GM12878 (cell line): Measurements from ENCODE around the gene KRT38. TPM values are rescaled to one million over a fixed set of nuclear protein-coding genes. Genes with fewer than 3 reads are reported as not detected.

Experiments
- ATAC-seq: fragments of 200-7000 bp; cut with Tn5 transposase; 3 replicates; pipeline ENCODE4 v1.9.1; 2020; ENCODE audit warnings: mild to moderate bottlenecking, moderate library complexity
- BruUV-seq: library from RNA; stranded (reverse); fragments of 400-500 nt; replicated peaks from 2 replicates; lab custom pipeline; 2021; lab: Mats Ljungman, UMichigan
- CTCF ChIA-PET: fragments of 300-600 bp; sonication (Branson Sonifier 250); formaldehyde crosslinking; extraction: SDS; loops from one replicate; lab custom pipeline; 2021; ENCODE audit warnings: inconsistent platforms; lab: Yijun Ruan, JAX
- POLR2A ChIA-PET: fragments of 350-600 bp; formaldehyde crosslinking; extraction: SDS; loops from one replicate; lab custom pipeline; 2021; ENCODE audit warnings: inconsistent platforms; lab: Charles Lee
- RAD21 ChIA-PET: fragments of 300-600 bp; sonication (Branson Sonifier 250); formaldehyde crosslinking; loops from one replicate; lab custom pipeline; 2023; ENCODE audit warnings: antibody characterized with exemption; ENCODE audit not compliant: unreplicated experiment; lab: Charles Lee
- SMC1A ChIA-PET: fragments of 300-600 bp; sonication (Branson Sonifier 250); formaldehyde crosslinking; loops from one replicate; lab custom pipeline; 2023; ENCODE audit not compliant: unreplicated experiment, uncharacterized antibody; lab: Charles Lee
- DNase-seq: peaks from one replicate; pipeline ENCODE4 v3.0.0-alpha.2; 2011; ENCODE audit warnings: low read depth, low spot score
- FAIRE-seq: peaks from 3 replicates; lab custom pipeline; 2011; peaks lifted over from hg19 to GRCh38; lab: Jason Lieb, UNC
- H2AFZ ChIP-seq: 2 replicates; pipeline ENCODE4 v1.6.0; 2011; ENCODE audit warnings: low read depth, low read length, control low read depth; ENCODE audit not compliant: control insufficient read depth
- H3K27ac ChIP-seq: 2 replicates; pipeline ENCODE4 v1.5.1; 2011; ENCODE audit warnings: control low read depth; ENCODE audit not compliant: control insufficient read depth, insufficient read depth
- H3K27me3 ChIP-seq, 2 experiments: replicated peaks in 1 of 2; 2 replicates each; pipeline versions ENCODE4 v1.6.0 to v1.6.1; 2011; ENCODE audit warnings: low read length in 1 of 2; ENCODE audit not compliant: control insufficient read depth in 2 of 2, insufficient read depth in 2 of 2
- H3K36me3 ChIP-seq, 2 experiments: 2 replicates each; pipeline ENCODE4 v1.5.1; 2011; ENCODE audit warnings: low read length in 1 of 2; ENCODE audit not compliant: control insufficient read depth in 2 of 2, insufficient read depth in 2 of 2
- H3K4me1 ChIP-seq: 2 replicates; pipeline ENCODE4 v1.6.1; 2011; ENCODE audit warnings: mild to moderate bottlenecking, low read length, moderate library complexity, mixed read lengths; ENCODE audit not compliant: control insufficient read depth, insufficient read depth
- H3K4me2 ChIP-seq: 2 replicates; pipeline ENCODE4 v1.6.0; 2011; ENCODE audit warnings: control low read depth; ENCODE audit not compliant: control insufficient read depth, insufficient read depth
- H3K4me3 ChIP-seq: fragments of 200-600 bp; sonication (generic); 2 replicates; pipeline ENCODE4 v1.5.1; 2016
- H3K79me2 ChIP-seq: 2 replicates; pipeline ENCODE4 v1.6.0; 2011; ENCODE audit warnings: low read length; ENCODE audit not compliant: control insufficient read depth, insufficient read depth
- H3K9ac ChIP-seq: 2 replicates; pipeline ENCODE4 v1.8.0; 2011; ENCODE audit warnings: low read length, control low read depth, mixed read lengths; ENCODE audit not compliant: control insufficient read depth, insufficient read depth
- H3K9me3 ChIP-seq: replicated peaks from 3 replicates; pipeline ENCODE4 v1.5.1; 2011; ENCODE audit warnings: mild to moderate bottlenecking, low read length; ENCODE audit not compliant: control insufficient read depth, insufficient read depth
- H4K20me1 ChIP-seq: 2 replicates; pipeline ENCODE4 v1.6.0; 2011; ENCODE audit not compliant: control insufficient read depth, insufficient read depth
- ATF3 ChIP-seq: IDR thresholded peaks from 2 replicates; pipeline ENCODE4 v1.6.1; 2011; ENCODE audit warnings: low read depth, mild to moderate bottlenecking, low read length, moderate library complexity, borderline replicate concordance; ENCODE audit errors: extremely low read depth
- CHD1 ChIP-seq: IDR thresholded peaks from 2 replicates; pipeline ENCODE4 v1.6.1; 2012; ENCODE audit warnings: low read depth, low read length, improper control_type of control experiment
- CHD2 ChIP-seq: IDR thresholded peaks from 2 replicates; pipeline ENCODE4 v1.6.1; 2011; ENCODE audit warnings: low read depth, low read length, improper control_type of control experiment, borderline replicate concordance
- CREM ChIP-seq: IDR thresholded peaks from 2 replicates; pipeline ENCODE4 v1.6.1; 2014; ENCODE audit warnings: antibody characterized with exemption, low read depth
- DPF2 ChIP-seq: fragments of 450-650 bp; IDR thresholded peaks from 2 replicates; pipeline ENCODE4 v1.6.1; 2017; ENCODE audit warnings: mild to moderate bottlenecking
- ELK1 ChIP-seq: IDR thresholded peaks from 2 replicates; pipeline ENCODE4 v1.6.1; 2012; ENCODE audit warnings: low read depth, low read length, improper control_type of control experiment
- ESRRA ChIP-seq: IDR thresholded peaks from 2 replicates; pipeline ENCODE4 v1.6.1; 2012; ENCODE audit warnings: mild to moderate bottlenecking, low read length, improper control_type of control experiment
- MAX ChIP-seq: IDR thresholded peaks from 2 replicates; pipeline ENCODE4 v1.6.1; 2012; ENCODE audit warnings: low read depth, low read length, improper control_type of control experiment
- NKRF ChIP-seq: fragments of 450-650 bp; conservative IDR thresholded peaks from 2 replicates; pipeline ENCODE4 v1.6.1; 2017; ENCODE audit warnings: mild to moderate bottlenecking, moderate library complexity
- POLR2AphosphoS2 ChIP-seq: IDR thresholded peaks from 2 replicates; pipeline ENCODE4 v1.6.1; 2011; ENCODE audit warnings: low read depth, mild to moderate bottlenecking, low read length, improper control_type of control experiment, moderate library complexity
- POU2F2 ChIP-seq: IDR thresholded peaks from 3 replicates; pipeline ENCODE4 v1.6.1; 2011; ENCODE audit warnings: low read depth, mild to moderate bottlenecking, low read length, borderline replicate concordance
- RUNX3 ChIP-seq: IDR thresholded peaks from 2 replicates; pipeline ENCODE4 v1.6.1; 2012; ENCODE audit warnings: low read length, inconsistent platforms
- SMAD1 ChIP-seq: fragments of 450-650 bp; IDR thresholded peaks from 2 replicates; pipeline ENCODE4 v1.6.1; 2018; ENCODE audit warnings: mild to moderate bottlenecking, low read depth; ENCODE audit not compliant: partially characterized antibody
- SUZ12 ChIP-seq: fragments of 200-600 bp; sonication (generic); IDR thresholded peaks from one replicate; pipeline ENCODE4 v1.6.1; 2018; ENCODE audit warnings: antibody characterized with exemption, mild to moderate bottlenecking; ENCODE audit not compliant: unreplicated experiment
- ZNF207 ChIP-seq: fragments of 450-650 bp; IDR thresholded peaks from 2 replicates; pipeline ENCODE4 v1.6.1; 2014; ENCODE audit warnings: antibody characterized with exemption, mild to moderate bottlenecking, borderline replicate concordance
- WGBS: methylation state at CpG from one replicate; pipeline ENCODE4 v1.1.6; 2016; ENCODE audit warnings: low lambda C conversion rate; ENCODE audit not compliant: insufficient replicate concordance, insufficient coverage; ENCODE audit errors: missing lambda C conversion rate; 5-methylcytosine and 5-hydroxymethylcytosine counted together
- in situ Hi-C: fragments of 300-500 bp; cut with MboI; formaldehyde crosslinking; loops from 9 replicates; pipeline ENCODE4 v1.14.3; 2018; ENCODE audit warnings: mixed read lengths
- intact Hi-C: fragments of 100-400 bp; cut with micrococcal nuclease; formaldehyde crosslinking; loops from one replicate; pipeline ENCODE4 v1.14.2; 2022; ENCODE audit not compliant: unreplicated experiment
- polyA plus RNA-seq, 11 experiments: library from polyadenylated mRNA; depleted of rRNA in 4 of 11; unstranded in 6 of 11; stranded (reverse) in 5 of 11; fragments of >200 nt; fragmentation: Nextera tagmentation in 4 of 11; fragmentation: Illumina TruSeq in 1 of 11; extraction: Ambion mirVana in 4 of 11; extraction: Trizol in 1 of 11; gene quantifications; 1 replicate in 1 of 11; 2 replicates in 10 of 11; pipeline versions ENCODE4 v1.2.1 to v1.2.3, GENCODE V29; 2011 to 2016; ENCODE audit warnings: inconsistent platforms in 2 of 11, missing spikeins in 2 of 11, low read depth in 1 of 11
- total RNA-seq, 4 experiments: library from RNA; depleted of rRNA in 3 of 4; stranded (reverse); fragments of >200 nt in 3 of 4; fragmentation: Illumina TruSeq in 1 of 4; extraction: Trizol in 1 of 4; gene quantifications; 2 replicates each; pipeline versions ENCODE4 v1.2.1 to v1.2.3, GENCODE V29; 2013 to 2021
- TF ChIP-seq, protein P1 (sequence below): fragments of 450-650 bp; IDR thresholded peaks from 2 replicates; pipeline ENCODE4 v1.6.1; 2014; ENCODE audit warnings: mild to moderate bottlenecking
- TF ChIP-seq, protein P2 (sequence below): fragments of 450-650 bp; IDR thresholded peaks from 2 replicates; pipeline ENCODE4 v1.6.1; 2016; ENCODE audit warnings: mild to moderate bottlenecking

Gene KRT38
- total and polyA plus RNA-seq, 10 of the 15 experiments (the other 5 are each of a cell fraction or from before 2014, with no cell fraction given) = not detected

DNA sequence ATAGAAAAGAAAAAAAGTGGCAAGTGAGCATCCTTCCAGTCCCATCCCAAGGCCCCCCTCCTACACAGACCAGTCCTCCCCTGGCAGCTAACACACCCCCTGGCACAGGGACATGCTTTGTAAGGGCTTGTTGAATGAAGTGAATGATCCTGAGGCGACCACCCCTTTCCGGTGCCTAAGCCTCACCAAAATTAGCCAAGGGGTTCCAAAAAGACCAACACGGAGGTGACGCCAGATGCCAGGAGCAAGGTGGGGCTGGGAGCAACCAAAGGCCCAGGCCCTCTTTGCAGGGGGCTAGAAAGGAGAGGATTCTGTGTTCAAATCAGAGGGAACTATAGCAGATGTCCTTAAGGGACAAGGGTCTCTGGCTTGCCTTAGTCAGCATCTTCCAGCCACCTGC lies 34.6 kb upstream of the KRT38 start:
- H3K9ac ChIP-seq = no peak overlapping the region
- H3K27ac ChIP-seq = no peak overlapping the region
- no peaks in the 10 kb centered on the region for H3K36me3 ChIP-seq
- WGBS = 49% methylated on average over 4 of the region's 4 CpGs
- ChIA-PET RAD21 (no interaction called here), POLR2A (no interaction called here), SMC1A (interaction anchor here (0.9 kb wide), 1 partner anchor 17 kb away, joined by 4 read pairs; no protein-coding TSS in a partner anchor), CTCF (no interaction called here)
- no TSS peak for BruUV-seq
- no peak overlapping the region for H3K4me2 ChIP-seq
- no peaks in the 10 kb centered on the region for H3K9me3 ChIP-seq
- intact Hi-C loops = no loop called here
- no peak overlapping the region for H2AFZ ChIP-seq
- 0 out of 4 replicates have a peak, but pooled peaks cover 1 to 3% of the 10 kb centered on the region in 2 experiments for H3K27me3 ChIP-seq
- no peak overlapping the region for H3K4me3 ChIP-seq
- no peaks in the 10 kb centered on the region; the same call in 1 of the 2 replicates for H3K4me1 ChIP-seq
- FAIRE-seq (no peak), ATAC-seq (no peak), DNase-seq (no peak)
- in situ Hi-C loops = no loop called here
- H4K20me1 ChIP-seq = no peaks in the 10 kb centered on the region
- no peaks in the 10 kb centered on the region for H3K79me2 ChIP-seq
- TF ChIP-seq ESRRA (no peak), CREM (no peak), ELK1 (no peak), SUZ12 (no peak), MAX (no peak), CHD2 (no peak), POU2F2 (no peak), RUNX3 (no peak), POLR2AphosphoS2 (no peak), SMAD1 (no peak), CHD1 (no peak), NKRF (no peak), ATF3 (no peak), DPF2 (no peak), ZNF207 (no peak)
- TF ChIP-seq, protein P1, sequence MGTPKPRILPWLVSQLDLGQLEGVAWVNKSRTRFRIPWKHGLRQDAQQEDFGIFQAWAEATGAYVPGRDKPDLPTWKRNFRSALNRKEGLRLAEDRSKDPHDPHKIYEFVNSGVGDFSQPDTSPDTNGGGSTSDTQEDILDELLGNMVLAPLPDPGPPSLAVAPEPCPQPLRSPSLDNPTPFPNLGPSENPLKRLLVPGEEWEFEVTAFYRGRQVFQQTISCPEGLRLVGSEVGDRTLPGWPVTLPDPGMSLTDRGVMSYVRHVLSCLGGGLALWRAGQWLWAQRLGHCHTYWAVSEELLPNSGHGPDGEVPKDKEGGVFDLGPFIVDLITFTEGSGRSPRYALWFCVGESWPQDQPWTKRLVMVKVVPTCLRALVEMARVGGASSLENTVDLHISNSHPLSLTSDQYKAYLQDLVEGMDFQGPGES = no peak
- TF ChIP-seq, protein P2, sequence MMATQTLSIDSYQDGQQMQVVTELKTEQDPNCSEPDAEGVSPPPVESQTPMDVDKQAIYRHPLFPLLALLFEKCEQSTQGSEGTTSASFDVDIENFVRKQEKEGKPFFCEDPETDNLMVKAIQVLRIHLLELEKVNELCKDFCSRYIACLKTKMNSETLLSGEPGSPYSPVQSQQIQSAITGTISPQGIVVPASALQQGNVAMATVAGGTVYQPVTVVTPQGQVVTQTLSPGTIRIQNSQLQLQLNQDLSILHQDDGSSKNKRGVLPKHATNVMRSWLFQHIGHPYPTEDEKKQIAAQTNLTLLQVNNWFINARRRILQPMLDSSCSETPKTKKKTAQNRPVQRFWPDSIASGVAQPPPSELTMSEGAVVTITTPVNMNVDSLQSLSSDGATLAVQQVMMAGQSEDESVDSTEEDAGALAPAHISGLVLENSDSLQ = no peak
- TF ChIP-seq, all 136 proteins: peak for 0
